Stimulated activated CD8-positive, alpha-beta memory T cell treated with anti-CD3 and anti-CD28 coated beads, Interleukin-12 subunit alpha, Interleukin-12 subunit beta, amount 100 ng/mL, for 24 hours (primary cell): ENCODE measurements around the gene CUBN.
"Not testable (repeated sequence)": the region's sequence is repeated elsewhere in the genome, so short reads cannot be mapped to it uniquely, and the experiment has no call there.

Source experiments
- DNase-seq: peaks from one replicate; pipeline ENCODE4 v3.0.0-alpha.2; 2020; ENCODE audit errors: extremely low read depth

CUBN gene

GRCh38 chr10:17013131-17013983 is 116.3 kb downstream of the CUBN start:
- not testable (repeated sequence) for DNase-seq

DNA sequence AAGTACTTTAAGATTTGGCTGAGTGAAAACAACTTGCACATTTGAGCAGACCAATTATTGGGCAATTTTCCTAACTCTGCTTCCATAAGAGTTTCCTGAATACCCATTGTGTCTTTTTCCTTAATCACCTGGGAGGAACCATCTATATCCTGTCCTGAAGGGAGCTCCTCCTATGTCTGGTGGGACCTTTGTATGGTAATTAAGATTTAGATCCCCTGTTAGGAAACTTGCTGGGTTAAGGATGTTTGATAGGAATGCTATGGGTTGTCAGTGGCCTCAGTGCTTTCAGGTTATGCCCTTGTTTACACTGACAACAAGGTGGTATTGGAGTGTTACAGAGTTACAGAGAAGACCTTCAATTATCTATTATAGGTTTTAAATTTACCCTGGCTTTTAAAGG is 116.9 kb downstream of the CUBN start:
- DNase-seq, result not testable (repeated sequence)

GRCh38 chr10:17010363-17011145 is 119.1 kb downstream of the CUBN start:
- no peak for DNase-seq

DNA sequence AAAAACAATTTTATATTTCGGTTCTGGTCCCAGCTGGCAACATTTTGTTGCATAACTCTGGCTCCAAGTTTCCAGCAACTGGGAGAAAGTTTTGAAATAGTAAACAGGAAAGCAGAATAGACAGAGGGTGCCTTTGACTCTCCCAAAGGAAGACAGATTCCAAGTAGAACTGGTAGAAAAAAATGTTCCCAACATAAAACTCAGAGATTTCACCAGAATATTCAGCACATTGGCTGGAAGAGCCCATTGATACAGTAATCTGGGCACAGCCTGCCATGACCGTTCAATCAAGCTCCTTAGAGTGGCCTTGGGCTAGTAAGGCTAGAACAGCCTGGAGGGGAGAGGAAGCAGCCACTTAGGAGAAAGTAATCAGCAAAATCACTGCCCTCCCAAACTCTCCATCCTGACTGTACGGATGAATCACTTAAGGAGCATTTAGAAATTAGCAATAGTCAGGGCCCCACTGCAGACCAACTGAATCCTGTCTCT is 120.4 kb downstream of the CUBN start:
- DNase-seq, result no peak

- no peak for DNase-seq
These were observed 122.2 kb downstream of the CUBN start for GRCh38 chr10:17007418-17007770.

DNA sequence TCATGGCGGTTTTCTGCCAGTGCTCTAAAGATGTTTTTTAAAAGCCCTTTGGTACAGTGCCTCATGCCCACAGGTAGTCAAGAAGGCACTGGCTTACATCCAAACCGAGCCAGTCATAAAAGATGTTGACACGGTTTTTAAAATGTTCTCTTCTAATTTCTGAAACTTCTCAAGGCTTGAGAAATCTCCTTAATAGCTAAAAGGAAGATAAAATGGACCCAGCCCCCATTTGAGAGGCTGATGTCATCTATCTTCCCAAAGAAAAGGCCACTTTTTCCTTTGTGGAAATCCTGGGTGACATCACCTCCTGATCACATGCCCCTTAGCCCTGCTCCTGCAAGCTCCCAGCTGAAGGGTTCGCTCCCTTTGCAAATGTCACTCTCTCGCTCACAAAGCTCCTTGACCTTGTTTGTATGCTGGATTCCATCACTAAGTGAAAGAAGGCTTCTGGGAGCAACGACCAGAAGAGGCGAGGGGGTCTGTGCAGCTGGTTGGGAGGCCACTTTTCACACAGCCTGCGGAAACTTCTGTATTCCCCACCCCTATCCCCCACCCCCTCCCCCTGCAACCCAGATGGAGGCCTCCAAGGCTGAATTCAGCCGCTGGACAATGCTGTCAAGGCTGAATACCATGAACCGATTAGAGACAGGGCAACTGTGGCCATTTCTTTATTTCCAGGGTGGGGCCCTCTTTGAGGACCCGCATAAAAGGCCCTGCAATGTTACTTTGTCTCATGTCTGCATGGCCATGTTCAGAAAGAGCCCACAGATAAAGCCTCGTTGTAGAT is 122.8 kb downstream of the CUBN start:
- DNase-seq, result no peak

GRCh38 chr10:17005621-17006566 is 123.7 kb downstream of the CUBN start:
- no peak for DNase-seq

DNA sequence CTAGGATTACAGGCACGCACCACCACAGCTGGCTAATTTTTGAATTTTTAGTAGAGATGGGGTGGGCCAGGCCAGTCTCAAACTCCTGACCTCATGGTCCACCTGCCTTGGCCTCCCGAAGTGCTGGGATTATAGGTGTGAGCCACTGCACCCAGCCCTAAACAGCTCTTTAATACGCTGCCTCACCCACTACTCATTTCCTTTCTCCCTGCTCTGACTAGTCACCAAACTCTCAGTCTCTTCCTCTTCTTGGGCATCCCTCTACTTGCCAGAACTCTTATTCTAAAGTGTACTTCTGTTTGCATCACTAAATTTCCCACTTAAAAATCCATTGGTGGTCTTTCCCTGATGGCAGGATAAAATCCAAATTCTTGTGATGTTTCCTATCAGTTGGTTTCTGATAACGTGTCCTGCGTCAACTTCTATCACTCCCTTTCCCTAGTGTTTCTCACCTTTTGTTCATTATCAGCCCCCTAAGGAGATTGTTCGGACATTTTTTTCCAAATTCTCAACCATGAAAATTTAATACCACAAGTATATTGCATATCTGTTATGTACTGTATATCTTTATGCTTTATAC is 124.7 kb downstream of the CUBN start:
- DNase-seq, result no peak

DNA sequence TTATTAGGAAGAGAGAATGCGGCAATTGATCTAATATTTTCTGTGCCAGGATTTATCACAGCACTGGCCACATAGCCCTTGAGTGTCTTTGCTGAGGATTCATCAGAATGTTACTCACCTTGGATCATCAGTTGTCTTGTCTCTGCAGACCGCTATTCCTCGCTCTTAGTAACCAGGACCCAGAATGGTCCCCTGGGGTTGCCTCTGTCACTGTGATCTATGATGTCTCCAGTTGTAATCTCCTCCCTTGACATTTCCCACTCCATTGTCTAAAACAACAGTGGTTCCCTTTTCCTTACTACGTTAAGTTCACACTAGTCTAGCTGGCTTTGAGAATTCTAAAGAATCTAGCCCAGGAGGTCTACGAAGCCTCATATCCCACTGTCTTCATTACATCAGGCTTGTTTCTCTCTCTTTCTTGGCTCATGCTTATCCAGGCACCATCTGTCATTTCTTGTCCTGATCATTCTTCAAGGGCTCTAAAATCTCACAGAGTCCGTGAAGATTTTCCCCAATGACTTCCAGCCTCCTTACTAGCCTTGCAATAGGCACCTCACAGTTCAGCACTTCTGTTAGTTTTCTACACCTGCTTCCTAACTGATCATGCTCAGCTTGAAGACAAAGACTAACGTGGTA is 125.8 kb downstream of the CUBN start:
- no peak for DNase-seq

DNA sequence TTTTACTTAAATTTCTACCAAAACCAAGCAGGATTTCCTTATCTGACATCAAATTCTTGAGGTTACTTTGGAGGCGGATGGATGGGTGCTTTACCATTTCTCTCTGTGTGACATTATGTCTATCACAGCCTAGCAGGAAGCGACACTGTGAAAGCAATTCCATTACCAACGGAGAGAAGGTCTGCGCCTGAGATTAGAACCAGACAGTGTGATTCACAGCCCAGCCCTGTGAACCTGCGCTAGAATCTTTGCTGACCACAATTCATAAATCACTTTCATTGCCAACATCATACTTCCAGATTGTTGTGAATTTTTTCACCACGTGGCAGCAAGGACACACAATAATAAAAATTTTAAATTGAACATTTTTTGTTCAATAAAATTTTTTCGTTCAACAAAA is 126.5 kb downstream of the CUBN start:
- peak; percentile 26 for DNase-seq

DNA sequence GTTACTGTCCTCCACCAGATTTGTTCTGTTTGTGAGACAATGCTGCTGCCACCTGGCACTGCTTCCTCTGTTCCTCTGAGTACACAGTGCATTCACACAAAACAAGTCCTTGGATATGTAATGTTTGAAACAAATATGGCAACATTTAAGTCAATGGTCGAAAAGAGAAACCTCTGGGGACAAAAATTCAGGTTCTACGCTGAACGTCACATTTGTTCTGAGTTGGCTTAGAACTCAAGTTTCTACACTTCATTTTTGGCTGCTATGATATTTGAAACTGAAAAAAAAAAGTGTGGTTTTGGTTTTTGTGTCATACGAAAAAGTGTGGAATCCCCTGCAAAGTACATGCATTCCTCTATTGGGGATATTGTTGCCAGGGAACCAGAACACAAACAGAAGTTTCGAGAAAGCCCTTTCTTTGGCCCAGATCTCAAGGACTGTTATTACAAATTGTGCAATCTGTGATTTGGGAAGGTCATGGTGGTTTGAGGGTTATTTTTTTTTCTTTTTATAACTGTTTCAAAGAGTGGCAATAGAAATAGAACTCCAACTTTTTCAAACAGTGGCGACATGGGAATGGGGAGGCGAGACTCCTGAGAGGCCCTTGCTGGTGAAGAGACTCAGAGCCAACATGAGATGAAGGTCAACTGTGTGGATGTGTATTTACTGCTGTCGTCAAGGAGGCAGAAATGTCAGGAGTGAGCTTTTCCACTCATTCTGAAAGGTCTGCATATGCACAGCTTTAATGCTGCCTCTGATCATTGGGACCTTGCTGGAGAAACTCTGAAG is 127.5 kb downstream of the CUBN start:
- no peak for DNase-seq

- no peak for DNase-seq
These were observed 128.3 kb downstream of the CUBN start for GRCh38 chr10:17001297-17001744.

DNA sequence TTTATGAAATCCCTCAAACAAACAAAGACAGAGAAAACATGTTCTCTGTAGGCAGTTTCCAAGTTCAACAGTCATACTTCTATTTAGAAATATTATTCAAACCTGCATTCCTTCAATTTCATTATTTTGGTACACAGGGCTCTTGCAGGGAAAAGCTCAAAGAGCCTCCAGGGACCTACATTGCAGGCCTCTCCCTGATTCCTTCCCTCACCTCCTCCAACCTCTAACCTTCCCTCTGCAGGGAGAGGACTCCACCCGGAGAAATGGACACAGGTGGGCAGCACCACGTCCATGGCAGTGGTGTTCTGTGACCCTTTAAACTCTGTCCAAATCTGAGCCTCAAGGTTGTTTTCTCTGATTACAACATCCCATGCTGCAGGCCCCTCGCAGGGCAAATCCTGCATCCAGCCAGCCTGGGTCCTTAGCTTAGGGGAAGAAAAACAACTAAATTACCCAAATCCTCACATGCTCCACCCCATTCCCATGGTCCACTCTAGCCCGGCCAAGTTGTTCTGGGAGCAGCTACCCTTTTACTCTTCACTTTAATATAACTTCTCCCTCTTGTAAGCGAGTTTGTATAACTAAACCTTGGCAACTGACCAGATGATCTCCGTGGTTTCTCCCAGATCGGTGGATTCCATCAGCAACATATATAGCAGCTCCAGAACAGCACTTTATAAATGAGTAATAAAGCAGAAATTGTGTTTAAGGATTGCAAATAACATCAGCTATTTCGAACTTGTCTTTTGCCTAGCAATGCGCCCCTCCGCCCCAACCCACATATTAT is 129.8 kb downstream of the CUBN start:
- no peak for DNase-seq

- no peak for DNase-seq
These were observed 133.1 kb downstream of the CUBN start for GRCh38 chr10:16996530-16996964.

DNA sequence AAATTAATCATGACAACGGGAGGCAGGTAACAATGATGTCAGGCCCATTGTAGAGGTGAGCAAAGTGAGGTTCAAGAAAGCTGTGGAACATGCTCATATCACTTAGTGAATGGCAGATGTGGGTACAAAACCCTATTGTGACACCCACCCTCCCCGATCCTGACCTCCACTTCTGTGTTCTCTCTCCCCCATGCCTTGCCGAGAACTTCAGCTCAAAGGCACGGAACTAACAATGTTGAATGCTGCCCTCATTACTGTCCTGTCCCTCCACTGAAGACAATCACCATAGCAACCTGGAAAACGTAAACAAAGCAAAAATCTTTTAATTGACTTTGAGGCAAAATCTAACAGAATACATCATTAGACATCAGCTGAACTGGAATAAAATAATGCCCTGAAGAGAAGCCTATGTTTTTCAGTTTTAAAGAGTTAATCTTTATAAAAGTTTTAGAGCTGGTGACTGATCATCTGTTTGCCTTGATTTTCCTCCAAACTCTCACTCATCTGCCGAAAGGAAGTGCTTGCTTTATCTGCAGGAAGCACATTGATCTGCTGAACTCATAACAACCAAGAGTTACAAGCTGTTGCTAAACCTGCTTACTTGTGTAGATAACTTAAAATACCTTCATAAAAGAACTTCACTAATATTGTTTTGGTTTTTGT is 133.6 kb downstream of the CUBN start:
- no peak for DNase-seq

GRCh38 chr10:16993186-16993585 is 136.4 kb downstream of the CUBN start:
- no peak for DNase-seq

GRCh38 chr10:16992611-16993119 is 136.9 kb downstream of the CUBN start:
- no peak for DNase-seq

DNA sequence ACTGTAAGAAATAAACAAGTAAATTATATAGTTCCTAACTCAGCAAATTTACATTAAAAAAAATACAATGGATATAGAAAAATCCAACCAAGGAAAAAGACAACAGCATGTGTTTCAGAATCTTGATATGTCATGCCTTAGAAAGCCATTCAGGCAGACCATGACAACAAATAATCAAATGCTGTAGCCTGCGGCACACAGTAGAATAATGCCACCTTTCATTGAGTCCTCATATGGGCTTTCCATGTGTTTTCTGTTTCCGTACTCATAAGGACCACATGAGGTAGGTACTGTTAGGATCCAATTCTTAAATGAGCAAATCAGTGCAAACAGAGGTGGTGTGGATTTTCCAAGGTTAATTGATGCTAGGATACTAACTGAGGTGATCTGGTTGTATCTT is 138.6 kb downstream of the CUBN start:
- no peak for DNase-seq
